Measurements from ENCODE around the gene MKLN1. TPM values are rescaled to one million over a fixed set of nuclear protein-coding genes. Genes with fewer than 3 reads are reported as not detected.

The MKLN1 gene
- total and polyA plus RNA-seq, 2 experiments from 2014 or later, result 33.8 to 59.3 TPM

DNA sequence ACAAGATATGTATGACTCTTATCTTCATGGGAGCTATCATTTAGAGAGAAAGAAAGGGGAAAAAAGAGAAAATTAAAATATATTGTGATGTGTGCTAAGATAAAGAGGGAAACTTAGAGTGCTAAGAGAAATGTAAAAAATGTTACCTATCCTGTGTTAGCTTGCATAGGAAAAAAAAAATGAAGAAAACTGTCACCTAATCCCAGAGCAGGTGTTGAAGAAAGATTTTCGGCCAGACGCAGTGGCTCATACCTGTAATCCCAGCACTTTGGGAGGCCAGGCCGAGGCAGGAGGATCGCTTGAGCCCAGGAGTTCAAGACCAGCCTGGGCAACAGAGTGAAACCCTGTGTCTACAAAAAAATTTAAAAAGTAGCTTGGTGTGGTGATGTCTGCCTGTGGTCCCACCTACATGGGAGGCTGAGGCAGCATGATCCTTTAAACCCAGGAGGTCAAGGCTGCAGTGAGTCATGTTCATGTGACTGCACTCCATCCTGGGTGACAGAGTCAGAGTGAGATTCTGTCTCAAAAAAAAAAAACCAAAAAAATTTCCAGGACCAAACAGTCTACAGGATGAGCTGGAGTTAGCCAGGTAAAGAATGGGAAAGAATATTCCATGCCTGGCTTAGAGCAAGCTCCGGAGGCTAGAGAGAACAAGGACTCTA is 2.4 kb upstream of the MKLN1 start:
- Histone ChIP-seq H3K79me2 (peaks cover 31% of the 10 kb centered on the region), H3K27ac (no peak overlapping the region), H3K4me1 (ENCODE audit: insufficient read depth) (peaks cover 16% of the 10 kb centered on the region), H3K9me3 (ENCODE audit: low read depth) (no peaks in the 10 kb centered on the region), H3K27me3 (no peaks in the 10 kb centered on the region), H2AFZ (no peak overlapping the region), H3K4me2 (no peak overlapping the region), H3K9me2 (replicated peaks; ENCODE audit: insufficient read depth) (no peaks in the 10 kb centered on the region), H4K20me1 (ENCODE audit: insufficient read depth, poor library complexity, severe bottlenecking) (peaks cover 15% of the 10 kb centered on the region), H3K36me3 (replicated peaks; ENCODE audit: insufficient read depth, low read depth) (no peaks in the 10 kb centered on the region), H3K4me3 (no peak overlapping the region)
- no peak for DNase-seq (ENCODE audit: low spot score)
- 93% methylated on average over 5 of the region's 5 CpGs for WGBS (ENCODE audit: low lambda C conversion rate, missing lambda C conversion rate)
- TF ChIP-seq, protein P1, sequence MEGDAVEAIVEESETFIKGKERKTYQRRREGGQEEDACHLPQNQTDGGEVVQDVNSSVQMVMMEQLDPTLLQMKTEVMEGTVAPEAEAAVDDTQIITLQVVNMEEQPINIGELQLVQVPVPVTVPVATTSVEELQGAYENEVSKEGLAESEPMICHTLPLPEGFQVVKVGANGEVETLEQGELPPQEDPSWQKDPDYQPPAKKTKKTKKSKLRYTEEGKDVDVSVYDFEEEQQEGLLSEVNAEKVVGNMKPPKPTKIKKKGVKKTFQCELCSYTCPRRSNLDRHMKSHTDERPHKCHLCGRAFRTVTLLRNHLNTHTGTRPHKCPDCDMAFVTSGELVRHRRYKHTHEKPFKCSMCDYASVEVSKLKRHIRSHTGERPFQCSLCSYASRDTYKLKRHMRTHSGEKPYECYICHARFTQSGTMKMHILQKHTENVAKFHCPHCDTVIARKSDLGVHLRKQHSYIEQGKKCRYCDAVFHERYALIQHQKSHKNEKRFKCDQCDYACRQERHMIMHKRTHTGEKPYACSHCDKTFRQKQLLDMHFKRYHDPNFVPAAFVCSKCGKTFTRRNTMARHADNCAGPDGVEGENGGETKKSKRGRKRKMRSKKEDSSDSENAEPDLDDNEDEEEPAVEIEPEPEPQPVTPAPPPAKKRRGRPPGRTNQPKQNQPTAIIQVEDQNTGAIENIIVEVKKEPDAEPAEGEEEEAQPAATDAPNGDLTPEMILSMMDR (IDR thresholded peaks at IDR 0.05; ENCODE audit: poor library complexity), result no peak
- no peak for TF ChIP-seq EZH2 (IDR thresholded peaks at IDR 0.05; ENCODE audit: borderline replicate concordance)
- TF ChIP-seq EZH2phosphoT487 (IDR thresholded peaks at IDR 0.05; ENCODE audit: low read depth, severe bottlenecking, unreplicated experiment), result no peak

DNA sequence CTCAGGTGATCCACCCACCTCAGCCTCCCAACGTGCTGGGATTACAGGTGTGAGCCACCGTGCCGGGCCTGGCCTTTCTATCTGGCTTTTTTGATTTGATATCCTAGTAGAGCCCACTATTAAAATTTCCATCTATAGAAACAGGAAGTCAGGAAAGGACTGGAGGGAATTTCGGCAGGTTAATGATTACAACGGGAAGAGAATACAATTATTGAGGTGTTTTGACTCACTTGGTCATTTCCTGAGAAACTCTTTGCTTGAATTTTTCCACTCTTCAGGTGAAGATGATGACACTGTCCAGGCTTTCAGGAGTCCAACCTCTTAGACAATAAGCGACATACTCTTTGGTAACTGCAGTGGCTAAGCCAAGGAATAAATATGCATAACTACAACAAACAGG is 1.1 kb upstream of the MKLN1 start:
- Histone ChIP-seq H3K27ac (peak overlapping the region; percentile 99), H3K4me3 (peak overlapping the region; percentile 69), H3K4me2 (peak overlapping the region; percentile 78), H3K27me3 (no peaks in the 10 kb centered on the region), H3K36me3 (replicated peaks; ENCODE audit: insufficient read depth, low read depth) (no peaks in the 10 kb centered on the region), H2AFZ (peak overlapping the region; percentile 89), H3K79me2 (peaks cover 43% of the 10 kb centered on the region), H3K9me2 (replicated peaks; ENCODE audit: insufficient read depth) (no peaks in the 10 kb centered on the region), H3K4me1 (ENCODE audit: insufficient read depth) (peaks cover 18% of the 10 kb centered on the region), H4K20me1 (ENCODE audit: insufficient read depth, poor library complexity, severe bottlenecking) (peaks cover 28% of the 10 kb centered on the region), H3K9me3 (ENCODE audit: low read depth) (no peaks in the 10 kb centered on the region)
- TF ChIP-seq, protein P1 (IDR thresholded peaks at IDR 0.05; ENCODE audit: poor library complexity), result no peak
- TF ChIP-seq EZH2phosphoT487 (IDR thresholded peaks at IDR 0.05; ENCODE audit: low read depth, severe bottlenecking, unreplicated experiment) (no peak), EZH2 (IDR thresholded peaks at IDR 0.05; ENCODE audit: borderline replicate concordance) (no peak)
- DNase-seq (ENCODE audit: low spot score), result peak; percentile 12
- WGBS (ENCODE audit: low lambda C conversion rate, missing lambda C conversion rate), result 86% methylated on average over 6 of the region's 6 CpGs

DNA sequence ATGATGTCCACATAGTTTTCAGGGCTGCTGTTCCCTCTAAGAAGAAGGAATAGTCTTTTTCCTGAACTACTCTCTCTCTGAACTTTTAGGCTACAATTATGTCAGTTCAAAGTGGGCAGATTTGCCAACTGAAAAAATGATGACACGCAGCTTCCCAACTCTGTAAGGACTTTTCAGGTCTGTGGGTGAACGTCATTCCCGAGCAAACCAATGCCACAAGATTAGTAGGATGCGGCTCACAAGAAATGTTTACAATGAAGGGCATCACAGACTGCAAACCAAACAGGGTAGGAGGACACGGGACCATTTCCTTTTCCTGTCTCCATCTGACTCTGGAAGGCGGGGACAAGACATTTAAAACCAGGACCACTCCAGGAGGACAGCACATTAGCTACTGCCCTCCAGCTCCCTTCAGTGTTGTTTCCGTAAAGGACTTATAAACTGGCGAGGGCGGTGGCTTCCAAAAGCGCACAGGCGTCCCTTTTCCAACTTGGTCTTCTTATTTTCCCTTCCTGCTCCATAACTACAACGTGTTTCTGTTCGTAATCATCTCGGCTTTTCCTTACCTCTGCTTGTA is 539 bp upstream of the MKLN1 start:
- Histone ChIP-seq H3K27ac (peak overlapping the region; percentile 99), H3K4me2 (peak overlapping the region; percentile 78), H3K9me3 (ENCODE audit: low read depth) (no peaks in the 10 kb centered on the region), H4K20me1 (ENCODE audit: insufficient read depth, poor library complexity, severe bottlenecking) (peaks cover 29% of the 10 kb centered on the region), H3K36me3 (replicated peaks; ENCODE audit: insufficient read depth, low read depth) (no peaks in the 10 kb centered on the region), H3K4me3 (peak overlapping the region; percentile 69), H2AFZ (peak overlapping the region; percentile 89), H3K27me3 (no peaks in the 10 kb centered on the region), H3K9me2 (replicated peaks; ENCODE audit: insufficient read depth) (no peaks in the 10 kb centered on the region), H3K79me2 (peaks cover 49% of the 10 kb centered on the region), H3K4me1 (ENCODE audit: insufficient read depth) (peaks cover 18% of the 10 kb centered on the region)
- WGBS (ENCODE audit: low lambda C conversion rate, missing lambda C conversion rate), result 4% methylated on average over 14 of the region's 14 CpGs
- DNase-seq (ENCODE audit: low spot score), result peak; percentile 67
- no peak for TF ChIP-seq EZH2 (IDR thresholded peaks at IDR 0.05; ENCODE audit: borderline replicate concordance)
- no peak for TF ChIP-seq EZH2phosphoT487 (IDR thresholded peaks at IDR 0.05; ENCODE audit: low read depth, severe bottlenecking, unreplicated experiment)
- TF ChIP-seq, protein P1 (IDR thresholded peaks at IDR 0.05; ENCODE audit: poor library complexity), result no peak
